NCI-H187 (cell line): ENCODE results near the gene PDLIM4.

Experiments
- DNase-seq, 2 experiments: peaks; one replicate each; lab custom pipeline; 2025; lab: John Stamatoyannopoulos, UW

PDLIM4 gene

GRCh38 chr5:132267166-132267739 is 9.8 kb downstream of the PDLIM4 start:
- DNase-seq, result no peak

GRCh38 chr5:132267931-132268768 is 10.7 kb downstream of the PDLIM4 start:
- no peak for DNase-seq

GRCh38 chr5:132268769-132269551 is 11.5 kb downstream of the PDLIM4 start:
- no peak for DNase-seq

GRCh38 chr5:132269635-132270334 is 12.3 kb downstream of the PDLIM4 start:
- no peak for DNase-seq

- DNase-seq, result no peak
Observed at GRCh38 chr5:132270335-132270665, 12.8 kb downstream of the PDLIM4 start.

- no peak for DNase-seq
Observed at GRCh38 chr5:132270706-132271105, 13.2 kb downstream of the PDLIM4 start.

- no peak for DNase-seq
Observed at GRCh38 chr5:132271251-132272246, 14.1 kb downstream of the PDLIM4 start.

GRCh38 chr5:132272311-132273210 is 15.1 kb downstream of the PDLIM4 start:
- peak; percentile 10 to 32 for DNase-seq

GRCh38 chr5:132273631-132274030 is 16.1 kb downstream of the PDLIM4 start:
- DNase-seq, result no peak

- DNase-seq, result no peak
Observed at GRCh38 chr5:132274050-132274792, 16.7 kb downstream of the PDLIM4 start.

GRCh38 chr5:132275367-132276220 is 18.1 kb downstream of the PDLIM4 start:
- DNase-seq, result no peak

- DNase-seq, result no peak
Observed at GRCh38 chr5:132277256-132277655, 19.8 kb downstream of the PDLIM4 start.

GRCh38 chr5:132277971-132278853 is 20.7 kb downstream of the PDLIM4 start:
- DNase-seq, result no peak

- DNase-seq, result no peak
Observed at GRCh38 chr5:132279801-132280200, 22.3 kb downstream of the PDLIM4 start.

- DNase-seq, result no peak
Observed at GRCh38 chr5:132280371-132281240, 23.1 kb downstream of the PDLIM4 start.
